CD14-positive monocyte (primary cell): ENCODE results near the gene SLC9A9. TPM values are rescaled to one million over a fixed set of nuclear protein-coding genes. Genes with fewer than 3 reads are reported as not detected.

Experiments
- DNase-seq, 3 donors: peaks; one replicate each; pipeline ENCODE4 v3.0.0-alpha.2; 2011 to 2022
- H2AFZ ChIP-seq: 2 replicates; pipeline ENCODE4 v1.6.0; 2012; ENCODE audit warnings: mild to moderate bottlenecking, low read depth, low read length, inconsistent platforms; ENCODE audit not compliant: insufficient read depth, poor library complexity, severe bottlenecking
- H3K27ac ChIP-seq, 2 donors: 1 replicate in 1 of 2; 2 replicates in 1 of 2; pipeline ENCODE4 v1.5.1; 2012 to 2013; ENCODE audit warnings: low read length in 2 of 2, control low read depth in 1 of 2, inconsistent platforms in 1 of 2, low read depth in 1 of 2, mild to moderate bottlenecking in 1 of 2
- H3K27me3 ChIP-seq, 2 donors: one replicate each; pipeline versions ENCODE4 v1.6.0 to v1.6.1; 2011 to 2013; ENCODE audit warnings: low read length in 2 of 2; ENCODE audit not compliant: control insufficient read depth in 2 of 2, insufficient read depth in 2 of 2
- H3K36me3 ChIP-seq, 2 donors: replicated peaks in 1 of 2; 1 replicate in 1 of 2; 2 replicates in 1 of 2; pipeline versions ENCODE4 v1.5.1 to v1.6.1; 2012 to 2013; ENCODE audit warnings: low read length in 2 of 2, control low read depth in 1 of 2, inconsistent platforms in 1 of 2, mild to moderate bottlenecking in 1 of 2; ENCODE audit not compliant: insufficient read depth in 2 of 2, control insufficient read depth in 1 of 2
- H3K4me1 ChIP-seq, 2 donors: 1 replicate in 1 of 2; 2 replicates in 1 of 2; pipeline versions ENCODE4 v1.5.1 to v1.6.1; 2012 to 2013; ENCODE audit warnings: low read length in 2 of 2, control low read depth in 1 of 2, inconsistent platforms in 1 of 2, mild to moderate bottlenecking in 1 of 2, moderate library complexity in 1 of 2; ENCODE audit not compliant: insufficient read depth in 2 of 2, control insufficient read depth in 1 of 2
- H3K4me2 ChIP-seq: replicated peaks from 2 replicates; pipeline ENCODE3; 2012; ENCODE audit warnings: low read length, moderate library complexity, mild to moderate bottlenecking; ENCODE audit not compliant: poor library complexity, severe bottlenecking; ENCODE audit errors: extremely low read depth
- H3K4me3 ChIP-seq, 3 experiments: fragments of 200-600 bp in 1 of 3; sonication (generic) in 1 of 3; replicated peaks in 1 of 3; 1 replicate in 2 of 3; 2 replicates in 1 of 3; pipeline ENCODE4 v1.5.1; 2011 to 2013; ENCODE audit warnings: low read length in 3 of 3, mild to moderate bottlenecking in 3 of 3, control low read depth in 2 of 3, low read depth in 2 of 3, inconsistent platforms in 1 of 3, moderate library complexity in 1 of 3
- H3K79me2 ChIP-seq: 2 replicates; pipeline ENCODE4 v1.6.0; 2012; ENCODE audit warnings: mild to moderate bottlenecking, control low read depth, inconsistent platforms, low read length, moderate library complexity; ENCODE audit not compliant: insufficient read depth
- H3K9ac ChIP-seq: 2 replicates; pipeline ENCODE4 v1.6.0; 2017; ENCODE audit warnings: low read length, mild to moderate bottlenecking; ENCODE audit not compliant: insufficient read depth, poor library complexity, severe bottlenecking
- H3K9me3 ChIP-seq, 2 donors: replicated peaks in 1 of 2; 1 replicate in 1 of 2; 2 replicates in 1 of 2; pipeline versions ENCODE4 v1.5.1 to v1.6.1; 2012 to 2013; ENCODE audit warnings: low read length in 2 of 2, control low read depth in 1 of 2; ENCODE audit not compliant: control insufficient read depth in 1 of 2, insufficient read depth in 1 of 2
- H4K20me1 ChIP-seq: 2 replicates; pipeline ENCODE4 v1.6.0; 2012; ENCODE audit warnings: mild to moderate bottlenecking, low read length, control low read depth, moderate library complexity; ENCODE audit not compliant: insufficient read depth
- H3K27ac Mint-ChIP-seq, 7 donors: one replicate each; pipeline ENCODE4 v1.8.0; 2020; ENCODE audit warnings: mild to moderate bottlenecking in 7 of 7, mixed read lengths in 7 of 7, moderate library complexity in 6 of 7, inconsistent platforms in 2 of 7
- H3K27me3 Mint-ChIP-seq, 3 donors: one replicate each; pipeline ENCODE4 v1.8.0; 2021 to 2022; ENCODE audit warnings: low read depth in 3 of 3, mild to moderate bottlenecking in 3 of 3, mixed read lengths in 3 of 3, moderate library complexity in 3 of 3, inconsistent platforms in 1 of 3
- H3K36me3 Mint-ChIP-seq, 2 donors: one replicate each; pipeline ENCODE4 v1.8.0; 2020; ENCODE audit warnings: mixed read lengths in 2 of 2, inconsistent platforms in 1 of 2, mild to moderate bottlenecking in 1 of 2
- H3K4me1 Mint-ChIP-seq: one replicate; pipeline ENCODE4 v1.8.0; 2020; ENCODE audit warnings: mild to moderate bottlenecking, mixed read lengths
- H3K4me3 Mint-ChIP-seq, 2 donors: one replicate each; pipeline ENCODE4 v1.8.0; 2020; ENCODE audit warnings: mild to moderate bottlenecking in 2 of 2, mixed read lengths in 2 of 2, moderate library complexity in 1 of 2
- H3K9me3 Mint-ChIP-seq, 7 donors: one replicate each; pipeline ENCODE4 v1.8.0; 2020 to 2022; ENCODE audit warnings: mixed read lengths in 7 of 7, mild to moderate bottlenecking in 6 of 7, moderate library complexity in 6 of 7, inconsistent platforms in 2 of 7
- CTCF ChIP-seq: fragments of 200-600 bp; IDR thresholded peaks from one replicate; pipeline ENCODE4 v1.8.0; 2022; ENCODE audit warnings: antibody characterized with exemption, mild to moderate bottlenecking
- WGBS: methylation state at CpG from one replicate; pipeline ENCODE4 v1.1.5; 2013; ENCODE audit warnings: missing lambda C conversion rate; ENCODE audit not compliant: insufficient coverage; 5-methylcytosine and 5-hydroxymethylcytosine counted together
- intact Hi-C, 2 donors: fragments of 100-400 bp; cut with micrococcal nuclease; formaldehyde crosslinking; loops; one replicate each; pipeline versions ENCODE4 v1.15.0 to v1.15.1; 2023
- polyA plus RNA-seq, 3 donors: library from polyadenylated mRNA; depleted of rRNA in 1 of 3; unstranded in 2 of 3; stranded (reverse) in 1 of 3; fragments of 300-500 nt in 2 of 3; fragments of >200 nt in 1 of 3; fragmentation: Illumina TruSeq in 2 of 3; gene quantifications; 1 replicate in 2 of 3; 2 replicates in 1 of 3; pipeline ENCODE4 v1.2.3, GENCODE V29; 2012 to 2021

Gene SLC9A9
- polyA plus RNA-seq, 3 donors, result 14.1 to 32.8 (median 27.0) TPM

GRCh38 chr3:143567823-143568222 lies 280.4 kb downstream of the SLC9A9 start:
- Mint-ChIP-seq H3K36me3 (peaks cover 19 to 22% of the 10 kb centered on the region in 2 donors), H3K27ac (no peak overlapping the region), H3K4me1 (peaks cover 29% of the 10 kb centered on the region), H3K4me3 (no peak overlapping the region), H3K27me3 (peaks cover 0 to 2% (median 2%) of the 10 kb centered on the region in 3 donors), H3K9me3 (peaks cover 0 to 2% (median 0%) of the 10 kb centered on the region in 7 donors)
- no peak overlapping the region for H3K27ac ChIP-seq
- no peak overlapping the region for H3K4me3 ChIP-seq
- TF ChIP-seq CTCF, result no peak
- H3K9me3 ChIP-seq, result no peaks in the 10 kb centered on the region
- H3K4me1 ChIP-seq, result peaks cover 25 to 34% of the 10 kb centered on the region in 2 donors
- WGBS, result 95% methylated on average over 2 of the region's 2 CpGs
- DNase-seq, result no peak
- intact Hi-C loops, result no loop called here
- no peaks in the 10 kb centered on the region for H3K79me2 ChIP-seq
- H3K27me3 ChIP-seq, result no peaks in the 10 kb centered on the region
- no peaks in the 10 kb centered on the region for H3K36me3 ChIP-seq
- H3K4me2 ChIP-seq, result no peak overlapping the region
- no peaks in the 10 kb centered on the region for H4K20me1 ChIP-seq
- no peak overlapping the region for H3K9ac ChIP-seq
- H2AFZ ChIP-seq, result no peak overlapping the region

- Histone ChIP-seq H3K9me3 (no peaks in the 10 kb centered on the region), H3K79me2 (no peaks in the 10 kb centered on the region), H3K36me3 (no peaks in the 10 kb centered on the region), H3K4me2 (peak overlapping the region; percentile 33), H3K4me3 (peak overlapping the region in 1 of 3 experiments; percentile 19), H4K20me1 (no peaks in the 10 kb centered on the region), H3K4me1 (peaks cover 19 to 24% of the 10 kb centered on the region in 2 donors), H3K27ac (peak overlapping the region in 1 of 2 donors; percentile 69), H2AFZ (no peak overlapping the region), H3K9ac (no peak overlapping the region), H3K27me3 (no peaks in the 10 kb centered on the region)
- H3K27me3 Mint-ChIP-seq, result peaks cover 0 to 2% (median 2%) of the 10 kb centered on the region in 3 donors
- no peak overlapping the region for H3K4me3 Mint-ChIP-seq
- H3K27ac Mint-ChIP-seq, result peak overlapping the region; percentile 31 to 78 (median 39)
- intact Hi-C loops, result no loop called here
- DNase-seq, result peak; percentile 61 to 75 (median 70)
- peaks cover 0 to 3% (median 0%) of the 10 kb centered on the region in 7 donors for H3K9me3 Mint-ChIP-seq
- H3K36me3 Mint-ChIP-seq, result peaks cover 16 to 18% of the 10 kb centered on the region in 2 donors
- no peak for TF ChIP-seq CTCF
- peaks cover 21% of the 10 kb centered on the region for H3K4me1 Mint-ChIP-seq
These were observed 282.3 kb downstream of the SLC9A9 start for GRCh38 chr3:143565951-143566350.
